ENCODE data around the gene KIF26B. TPM values are rescaled to one million over a fixed set of nuclear protein-coding genes. Genes with fewer than 3 reads are reported as not detected.

The KIF26B gene
- polyA plus RNA-seq, 1 of the 3 experiments (the other 2 are of a cell fraction) = 2.6 TPM

DNA sequence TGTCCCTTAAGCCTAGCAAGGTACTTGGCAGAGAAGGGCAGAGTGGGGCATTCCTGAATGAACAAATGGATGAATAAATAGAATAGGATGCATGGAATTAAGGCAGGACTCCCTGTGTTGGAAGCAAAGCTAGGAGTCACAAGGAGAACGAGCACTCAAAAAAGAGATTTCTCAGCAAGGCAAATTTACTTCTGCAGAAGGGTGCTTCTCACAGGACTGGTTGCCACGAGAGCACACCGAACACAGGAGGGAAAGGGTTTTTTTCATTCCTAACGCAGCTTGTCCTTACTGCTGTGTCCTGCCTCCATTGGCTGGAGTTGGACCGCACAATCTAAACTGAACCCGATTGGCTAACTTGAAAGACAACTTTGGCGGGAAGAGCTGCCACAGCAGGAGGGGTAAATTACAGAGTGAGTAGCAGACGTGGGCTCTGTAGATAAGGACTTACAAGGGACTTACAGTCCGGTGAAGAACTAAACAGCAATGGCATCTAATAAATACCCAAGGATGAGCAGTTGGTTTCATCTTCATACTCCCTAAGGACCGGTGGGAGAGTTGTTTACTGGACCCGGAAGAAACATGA is 52.4 kb downstream of the KIF26B start:
- POLR2A ChIA-PET = no interaction called here
- no peak overlapping the region for H3K4me2 ChIP-seq
- H3K27ac ChIP-seq (ENCODE audit: low read depth in 2 of 2, low read length in 1 of 2) = no peak overlapping the region
- CTCF ChIA-PET = interaction anchor here (0.6 to 1.4 kb wide), 2 partner anchors 10 to 246 kb away, joined by 3 to 4 read pairs; no protein-coding TSS in a partner anchor
- H4K20me1 ChIP-seq (ENCODE audit: insufficient read depth) = peaks cover 4% of the 10 kb centered on the region; the same call in 1 of the 2 replicates
- H3K27me3 ChIP-seq (ENCODE audit: insufficient read depth) = no peaks in the 10 kb centered on the region
- DNase-seq = no peak
- WGBS (ENCODE audit: low lambda C conversion rate) = 85% methylated on average over 11 of the region's 11 CpGs
- H3K36me3 ChIP-seq (replicated peaks in 1 of 2; ENCODE audit: control insufficient read depth in 1 of 2, insufficient read depth in 2 of 2, low read length in 1 of 2) = peaks cover 26 to 38% of the 10 kb centered on the region in 2 experiments
- H3K4me1 ChIP-seq (ENCODE audit: control insufficient read depth in 1 of 2, insufficient read depth in 2 of 2, low read depth in 1 of 2, low read length in 1 of 2) = peaks cover 0 to 14% of the 10 kb centered on the region in 2 experiments; a peak in 1 of 4 replicates
- no peaks in the 10 kb centered on the region for H3K9me2 ChIP-seq
- no peak overlapping the region for H3K4me3 ChIP-seq (ENCODE audit: low read depth in 2 of 2, low read length in 1 of 2)
- H3K79me2 ChIP-seq (ENCODE audit: insufficient read depth) = peaks cover 12% of the 10 kb centered on the region; the same call in 1 of the 2 replicates
- no peak for TF ChIP-seq ELF1 (IDR thresholded peaks at IDR 0.05)
- no peak overlapping the region for H3K9ac ChIP-seq
- no peak overlapping the region for H2AFZ ChIP-seq (ENCODE audit: low read depth)
- no peaks in the 10 kb centered on the region for H3F3A ChIP-seq (replicated peaks; ENCODE audit: insufficient read depth)
- H3K9me3 ChIP-seq = peaks cover 6% of the 10 kb centered on the region; the same call in 1 of the 2 replicates

DNA sequence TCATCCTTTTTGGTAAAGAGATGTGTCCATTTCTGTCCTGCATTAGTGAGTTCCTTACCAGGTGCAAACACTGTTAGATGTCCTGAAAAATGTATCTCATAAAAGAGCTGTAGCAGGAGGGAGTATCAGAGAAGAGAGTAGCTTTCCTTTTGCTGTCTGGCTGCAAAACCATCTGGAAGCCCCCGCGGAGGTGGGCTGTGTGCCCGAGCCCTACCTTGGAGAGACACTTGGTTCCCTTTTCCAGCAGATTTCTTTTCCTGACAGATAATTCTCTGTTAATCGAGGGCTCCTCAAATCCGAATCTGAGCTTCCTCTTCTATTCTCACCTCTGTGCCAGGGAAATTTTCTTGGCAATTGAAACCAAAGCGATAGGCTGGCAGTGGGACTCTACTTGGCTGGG is 53.0 kb downstream of the KIF26B start:
- Histone ChIP-seq H4K20me1 (ENCODE audit: insufficient read depth) (peaks cover 4% of the 10 kb centered on the region; the same call in 1 of the 2 replicates), H3K36me3 (replicated peaks in 1 of 2; ENCODE audit: control insufficient read depth in 1 of 2, insufficient read depth in 2 of 2, low read length in 1 of 2) (peaks cover 26 to 40% of the 10 kb centered on the region in 2 experiments), H3K4me1 (ENCODE audit: control insufficient read depth in 1 of 2, insufficient read depth in 2 of 2, low read depth in 1 of 2, low read length in 1 of 2) (peaks cover 0 to 16% of the 10 kb centered on the region in 2 experiments; a peak in 1 of 4 replicates), H3K79me2 (ENCODE audit: insufficient read depth) (peaks cover 9% of the 10 kb centered on the region; the same call in 1 of the 2 replicates), H2AFZ (ENCODE audit: low read depth) (no peak overlapping the region), H3K27ac (ENCODE audit: low read depth in 2 of 2, low read length in 1 of 2) (no peak overlapping the region), H3K9ac (no peak overlapping the region), H3F3A (replicated peaks; ENCODE audit: insufficient read depth) (no peaks in the 10 kb centered on the region), H3K9me3 (peaks cover 6% of the 10 kb centered on the region; the same call in 1 of the 2 replicates), H3K4me2 (no peak overlapping the region), H3K9me2 (no peaks in the 10 kb centered on the region), H3K4me3 (ENCODE audit: low read depth in 2 of 2, low read length in 1 of 2) (no peak overlapping the region; a peak in 1 of 4 replicates), H3K27me3 (ENCODE audit: insufficient read depth) (no peaks in the 10 kb centered on the region)
- ChIA-PET CTCF (interaction anchor here (1.4 kb wide), 1 partner anchor 9 kb away, joined by 4 read pairs; no protein-coding TSS in a partner anchor), POLR2A (no interaction called here)
- DNase-seq = no peak
- TF ChIP-seq NFIC (IDR thresholded peaks at IDR 0.05; ENCODE audit: borderline replicate concordance) (no peak), REST (IDR thresholded peaks at IDR 0.05; ENCODE audit: low read depth, low read length) (no peak), MAX (IDR thresholded peaks at IDR 0.05; ENCODE audit: low read depth) (no peak), SMC3 (IDR thresholded peaks at IDR 0.05; ENCODE audit: low read depth, low read length) (no peak), JUND (IDR thresholded peaks at IDR 0.05) (no peak), FOXM1 (IDR thresholded peaks at IDR 0.05; ENCODE audit: low read depth) (no peak)
- whole genome bisulfite sequencing (ENCODE audit: low lambda C conversion rate) = 87% methylated on average over 6 of the region's 6 CpGs

Data from SK-N-SH (cell line).